GM19438 (cell line): Measurements from ENCODE around the gene C19orf53.
A peak's percentile ranks its signal among the peaks of the same experiment; 100 is the strongest.

Experiments
- ATAC-seq: cut with Tn5 transposase; IDR thresholded peaks from one replicate; pipeline ENCODE4 v1.9.1; 2021; ENCODE audit warnings: low read depth; ENCODE audit not compliant: unreplicated experiment

The C19orf53 gene

DNA sequence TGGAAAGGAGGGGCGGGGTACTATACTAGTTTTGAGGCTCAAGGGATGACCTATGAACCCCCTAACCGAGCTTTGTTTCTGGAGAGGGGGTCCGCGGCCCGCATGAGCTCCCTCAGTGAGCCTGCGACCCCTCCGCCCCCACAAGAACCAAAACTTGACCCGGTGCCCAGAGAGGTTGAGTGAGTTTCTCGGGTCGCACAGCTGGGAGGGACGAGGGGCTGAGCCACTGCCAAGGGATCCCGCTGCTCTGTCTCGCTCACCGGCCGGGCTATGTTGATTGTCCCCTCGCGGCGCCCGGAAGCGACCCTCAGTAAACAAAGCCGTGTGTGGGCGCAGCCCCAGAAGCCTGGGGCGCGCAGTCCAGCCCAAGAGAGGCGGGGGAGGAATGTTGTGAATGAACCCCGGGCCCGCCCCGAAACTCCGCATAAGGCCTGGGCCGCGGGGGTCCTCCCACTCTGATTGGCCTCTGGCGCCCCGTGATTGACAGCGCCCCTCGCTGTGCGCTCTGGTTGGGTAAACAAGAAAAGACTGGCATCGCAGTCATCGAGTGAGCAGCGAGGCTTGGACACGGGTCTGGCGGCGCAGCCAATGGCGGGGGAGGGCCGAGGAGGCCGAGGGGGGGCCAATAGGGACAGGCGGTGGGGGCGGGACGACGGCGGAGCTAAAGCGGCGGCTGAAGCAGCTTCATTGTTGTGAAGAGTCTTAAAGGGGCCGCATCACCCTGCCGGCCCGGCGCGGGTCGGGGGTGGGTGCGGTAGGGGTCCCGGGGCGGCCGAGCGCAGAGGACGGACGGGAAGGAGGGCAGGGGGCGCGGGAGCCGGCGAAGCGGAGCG lies 20.7 kb downstream of the C19orf53 start, which contains the start of gene ZSWIM4:
ZSWIM4 (plus strand) TSS at position 687 of the 833 bp plus-strand sequence. CDS start 206 bp downstream, outside the sequence.
- ATAC-seq: peak; percentile 90

- ATAC-seq: peak; percentile 12
Measured at GRCh38 chr19:13795595-13796300, 21.5 kb downstream of the C19orf53 start.

- ATAC-seq: no peak
Measured at GRCh38 chr19:13796301-13797057, 22.2 kb downstream of the C19orf53 start.

- no peak for ATAC-seq
Measured at GRCh38 chr19:13797058-13797440, 22.8 kb downstream of the C19orf53 start.

- ATAC-seq: no peak
Measured at GRCh38 chr19:13797870-13798269, 23.6 kb downstream of the C19orf53 start.

- ATAC-seq: no peak
Measured at GRCh38 chr19:13799669-13800068, 25.4 kb downstream of the C19orf53 start.

GRCh38 chr19:13803038-13803437 lies 28.8 kb downstream of the C19orf53 start:
- no peak for ATAC-seq

- no peak for ATAC-seq
Measured at GRCh38 chr19:13804830-13805683, 30.8 kb downstream of the C19orf53 start.

GRCh38 chr19:13806728-13807127 lies 32.5 kb downstream of the C19orf53 start:
- ATAC-seq: no peak

DNA sequence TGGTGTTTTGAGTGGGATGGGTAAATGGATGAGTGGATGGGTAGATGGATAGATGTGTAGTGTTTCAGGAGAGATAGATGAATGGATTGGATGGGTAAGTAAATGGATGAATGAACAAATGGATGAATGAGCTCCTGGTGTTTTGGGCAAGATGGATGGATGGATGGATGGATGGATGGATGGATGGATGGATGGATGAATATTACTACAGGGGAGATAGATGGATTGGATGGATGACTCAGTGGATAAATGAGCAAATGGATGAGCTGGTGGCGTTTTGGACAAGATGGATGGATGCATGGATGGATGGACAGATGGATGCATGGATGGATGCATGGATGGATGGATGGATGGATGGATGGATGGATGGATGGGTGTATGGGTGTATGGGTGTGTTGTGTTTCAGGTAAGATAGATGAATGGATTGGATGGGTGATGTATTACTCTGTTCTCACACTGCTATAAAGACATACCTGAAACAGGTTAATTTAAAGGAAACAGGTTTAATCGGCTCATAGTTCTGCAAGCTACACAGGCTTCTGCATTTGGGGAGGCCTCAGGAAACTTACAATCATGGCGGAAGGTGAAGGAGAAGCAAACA lies 33.3 kb downstream of the C19orf53 start:
- ATAC-seq: no peak

DNA sequence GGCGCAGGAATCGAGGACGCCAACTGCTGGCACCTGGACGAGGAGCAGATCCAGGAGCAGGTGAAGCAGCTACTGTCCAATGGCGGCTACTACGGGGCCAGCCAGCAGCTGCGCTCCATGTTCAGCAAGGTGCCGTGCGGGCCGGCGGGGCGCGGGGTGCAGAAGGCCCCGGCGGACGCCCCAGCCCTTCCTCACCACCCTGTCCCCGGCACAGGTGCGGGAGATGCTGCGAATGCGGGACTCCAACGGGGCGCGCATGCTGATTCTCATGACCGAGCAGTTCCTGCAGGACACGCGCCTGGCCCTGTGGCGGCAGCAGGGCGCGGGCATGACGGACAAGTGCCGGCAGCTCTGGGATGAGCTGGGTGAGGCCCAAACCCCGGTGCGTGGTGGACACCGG lies 34.6 kb downstream of the C19orf53 start:
- ATAC-seq: no peak

GRCh38 chr19:13812544-13812943 lies 38.3 kb downstream of the C19orf53 start:
- ATAC-seq: no peak

- ATAC-seq: no peak
Measured at GRCh38 chr19:13813147-13813546, 38.9 kb downstream of the C19orf53 start.

- no peak for ATAC-seq
Measured at GRCh38 chr19:13814550-13814949, 40.3 kb downstream of the C19orf53 start.

- ATAC-seq: peak; percentile 66
Measured at GRCh38 chr19:13817018-13817614, 42.9 kb downstream of the C19orf53 start.

DNA sequence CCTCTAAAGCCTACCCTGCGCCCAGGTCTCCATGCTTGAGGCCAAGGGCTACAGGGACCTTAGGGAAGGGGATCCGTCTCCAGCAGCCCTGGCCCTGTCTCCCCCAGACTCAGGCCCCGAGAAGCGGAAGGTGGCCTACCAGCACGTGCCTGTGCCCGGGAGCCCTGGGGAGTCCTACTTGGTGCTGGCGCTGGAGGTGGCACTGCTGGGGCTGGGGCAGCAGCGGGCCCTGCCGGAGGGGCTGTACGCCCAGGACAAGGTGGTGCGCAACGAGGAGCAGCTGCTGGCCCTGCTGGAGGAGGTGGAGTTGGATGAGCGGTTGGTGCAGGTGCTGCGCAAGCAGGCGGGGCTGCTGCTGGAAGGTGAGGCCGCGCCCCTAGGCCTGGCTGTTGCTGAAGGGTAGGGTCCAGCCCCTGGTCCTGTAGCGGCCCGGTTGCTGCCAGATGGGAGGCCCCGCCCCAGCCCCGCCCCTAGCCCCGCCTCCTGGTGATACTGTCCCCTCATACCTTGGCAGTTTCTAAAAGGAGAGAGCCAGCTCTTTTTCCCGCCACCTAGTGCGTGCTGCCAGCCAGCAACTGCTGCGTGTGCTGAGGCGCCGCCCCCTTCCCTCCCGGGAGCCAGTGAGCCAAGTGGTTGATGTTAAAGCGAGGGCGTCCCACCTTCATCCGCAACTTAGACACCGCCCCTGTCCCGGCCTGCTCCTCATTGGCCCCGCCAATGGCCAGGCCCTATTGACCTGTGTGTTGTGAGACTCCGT lies 43.5 kb downstream of the C19orf53 start:
- ATAC-seq: peak; percentile 47

GRCh38 chr19:13819238-13819637 lies 45.0 kb downstream of the C19orf53 start:
- ATAC-seq: no peak

DNA sequence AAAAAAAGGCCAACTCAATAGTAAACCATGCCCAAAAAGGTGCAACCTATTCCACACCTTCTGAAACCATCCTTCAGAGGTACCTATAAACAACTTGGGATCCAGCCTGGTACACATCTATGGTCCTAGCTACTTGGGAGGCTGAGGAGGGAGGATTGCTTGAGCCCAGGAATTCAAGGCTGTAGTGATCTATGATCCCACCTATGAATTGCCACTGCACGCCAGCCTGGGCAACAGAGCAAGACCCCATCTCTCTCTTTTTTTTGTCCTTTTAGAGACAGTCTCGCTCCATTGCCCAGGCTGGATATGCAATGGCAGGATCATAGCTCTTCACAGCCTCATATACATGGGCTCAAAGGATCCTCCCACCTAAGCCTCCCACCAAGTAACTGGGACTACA lies 47.0 kb downstream of the C19orf53 start:
- no peak for ATAC-seq

GRCh38 chr19:13823256-13823655 lies 49.0 kb downstream of the C19orf53 start:
- ATAC-seq: no peak
